ENCODE results near the gene DVL1.

DNA sequence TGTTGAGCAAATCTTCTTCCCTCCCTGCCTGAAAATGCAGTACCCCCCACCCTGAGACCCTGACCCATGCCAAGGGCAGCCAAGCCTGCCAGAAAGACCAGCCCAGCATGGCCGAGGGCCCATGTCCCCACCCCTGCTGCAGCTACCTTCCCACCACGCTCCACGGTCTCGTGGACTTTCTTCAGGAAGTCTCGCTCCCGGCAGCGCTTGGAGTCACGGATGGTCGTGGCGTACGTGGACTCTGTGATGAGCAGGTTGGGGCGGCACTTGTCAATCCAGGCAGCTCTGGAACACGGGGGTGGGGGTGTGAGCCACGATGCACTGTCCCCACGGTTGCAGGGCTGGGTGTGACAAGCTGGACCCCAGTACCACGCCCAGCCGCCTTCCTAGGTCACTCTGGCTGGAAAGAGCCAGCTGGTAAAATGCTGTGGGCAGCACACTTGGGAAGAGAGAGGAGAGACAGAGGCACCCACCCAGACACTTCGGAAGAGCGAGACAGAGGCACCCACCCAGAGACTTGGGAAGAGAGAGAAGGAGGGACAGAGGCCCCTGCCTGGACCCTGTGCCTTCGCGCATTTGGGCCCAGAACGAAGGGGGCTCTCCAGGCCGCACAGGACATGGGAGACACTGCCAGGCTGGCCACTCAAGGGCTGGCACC is 34.4 kb downstream of the DVL1 start:
- TF ChIP-seq POLR2A (IDR thresholded peaks at IDR 0.05; ENCODE audit: low read depth, low read length), result no peak; the same call in none of the 2 replicates
- TF ChIP-seq POLR2AphosphoS5 (IDR thresholded peaks at IDR 0.05; ENCODE audit: low read depth, low read length), result no peak

All from GM12892 (cell line).